Skin of body (tissue), 2 donors: ENCODE results near the gene RNF175. TPM values are rescaled to one million over a fixed set of nuclear protein-coding genes. Genes with fewer than 3 reads are reported as not detected.
"Not testable (repeated sequence)": the region's sequence is repeated elsewhere in the genome, so short reads cannot be mapped to it uniquely, and the experiment has no call there.

Experiments used
- DNase-seq: peaks from one replicate; lab custom pipeline; 2025; lab: John Stamatoyannopoulos, UW
- total RNA-seq: library from RNA; depleted of rRNA; stranded (reverse); fragments of >200 nt; gene quantifications from one replicate; pipeline ENCODE4 v1.2.3, GENCODE V29; 2014

The RNF175 gene
- total RNA-seq, 1 donor from 2014 or later, result 1.9 TPM

DNA sequence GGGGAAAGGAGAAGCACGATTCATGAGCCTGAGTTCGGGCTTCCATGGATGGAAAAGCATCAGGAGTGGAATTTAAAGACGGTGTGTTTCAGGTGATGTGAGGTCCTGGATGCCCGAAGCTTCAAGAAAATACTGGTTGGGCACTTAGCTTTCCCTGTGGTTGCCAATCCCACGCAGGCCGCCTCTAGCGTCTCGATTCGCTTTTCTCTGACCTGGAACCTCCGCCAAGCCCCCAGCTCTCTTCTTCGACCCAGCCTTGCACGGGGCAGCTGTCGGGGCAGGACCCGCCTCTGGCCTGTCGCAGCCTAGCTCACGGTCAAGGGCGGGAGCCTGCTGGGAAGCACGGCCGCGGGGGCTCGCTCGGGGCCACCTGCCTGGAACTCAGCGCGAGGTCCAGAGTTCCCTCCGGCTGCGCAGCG, 76.1 kb downstream of the RNF175 start:
- no peak for DNase-seq

DNA sequence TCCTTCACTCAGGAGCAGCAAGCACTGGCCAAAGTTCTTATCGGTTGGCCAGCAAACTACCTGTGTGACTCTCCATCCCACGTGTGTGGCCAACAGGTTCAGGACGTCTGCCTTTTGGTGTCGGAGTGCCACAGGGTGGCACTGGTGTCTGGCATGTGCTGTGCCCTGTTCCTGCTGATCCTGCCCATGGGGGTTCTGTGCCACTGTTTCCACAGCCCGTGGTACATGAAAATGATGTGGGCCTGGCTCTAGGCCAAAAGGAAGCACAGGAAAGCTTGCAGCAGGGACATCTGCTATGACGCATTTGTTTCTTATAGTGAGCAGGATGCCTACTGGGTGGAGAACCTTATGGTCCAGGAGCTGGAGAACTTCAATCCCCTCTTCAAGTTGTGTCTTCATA, 80.3 kb downstream of the RNF175 start:
- no peak for DNase-seq

DNA sequence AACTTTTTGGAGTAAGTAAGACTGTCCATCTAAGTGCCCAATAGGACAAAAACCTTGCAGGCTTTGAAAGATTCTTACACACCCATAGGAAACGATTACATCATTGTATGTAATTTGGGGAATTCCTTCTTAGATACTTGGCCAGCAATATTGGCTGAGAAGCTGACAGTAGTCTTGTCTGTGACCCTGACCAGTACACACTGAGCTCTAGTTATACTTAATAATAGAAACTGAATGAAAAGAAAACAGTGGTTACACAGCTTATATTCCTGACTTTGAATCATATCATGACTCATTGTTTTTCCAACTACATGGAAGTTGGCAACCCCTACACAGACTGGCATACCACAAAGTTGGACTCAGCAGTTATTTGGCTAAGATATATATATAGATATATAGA, 82.8 kb downstream of the RNF175 start:
- DNase-seq, result no peak

DNA sequence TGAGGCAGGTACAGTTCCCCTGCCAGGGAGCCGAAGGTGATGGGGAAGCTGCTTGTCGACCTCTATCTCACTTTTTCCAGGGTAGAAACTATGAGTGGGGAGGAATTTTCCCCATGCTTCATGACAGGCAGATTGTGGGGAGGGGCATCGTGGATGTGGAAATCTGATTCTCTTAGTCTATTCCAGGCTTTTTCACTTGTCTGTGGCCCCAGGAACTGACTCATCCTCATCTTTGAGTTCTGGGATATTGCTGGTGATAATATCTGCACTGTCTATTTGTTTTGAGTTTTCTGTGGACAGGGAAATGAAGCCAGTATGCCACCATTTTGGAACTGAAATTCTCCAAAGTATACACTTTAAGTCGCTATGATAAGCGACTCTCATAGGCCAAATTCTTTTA, 83.3 kb downstream of the RNF175 start:
- DNase-seq, result no peak

DNA sequence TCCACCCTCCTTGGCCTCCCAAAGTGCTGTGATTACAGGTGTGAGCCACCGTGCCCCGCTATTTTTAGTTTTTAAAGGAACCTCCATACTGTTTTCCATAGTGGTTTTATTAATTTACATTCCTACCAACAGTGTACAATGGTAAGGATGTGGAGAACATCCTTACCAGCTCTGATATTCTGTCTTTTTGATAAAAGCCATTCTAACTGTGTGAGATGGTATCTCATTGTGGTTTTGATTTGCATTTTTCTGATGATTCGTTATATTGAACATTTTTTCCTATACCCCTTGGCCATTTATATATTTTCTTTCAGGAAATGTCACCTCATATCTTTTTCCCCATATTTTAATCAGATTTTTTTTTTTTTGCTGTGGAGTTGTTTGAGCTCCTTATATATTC, 90.0 kb downstream of the RNF175 start:
- DNase-seq, result no peak

DNA sequence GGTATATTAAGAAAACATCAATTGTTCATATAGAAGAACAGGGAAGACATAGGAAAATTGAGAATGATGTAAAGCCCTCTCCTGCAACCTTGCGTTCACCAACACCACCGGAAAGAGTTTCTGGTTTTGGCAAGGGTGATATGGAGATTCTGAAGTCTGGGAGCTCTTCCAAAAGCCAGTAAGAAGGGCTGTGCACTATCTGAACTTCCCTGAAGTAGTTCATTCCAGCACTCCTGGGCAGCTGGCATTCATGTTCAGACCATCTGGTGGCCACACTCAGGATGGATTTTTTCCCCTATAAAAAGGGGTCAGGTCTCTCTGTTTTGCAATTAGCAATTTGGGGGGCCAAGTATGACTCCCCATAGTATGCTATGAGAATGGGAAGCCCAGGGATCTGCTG, 91.2 kb downstream of the RNF175 start:
- no peak for DNase-seq

DNA sequence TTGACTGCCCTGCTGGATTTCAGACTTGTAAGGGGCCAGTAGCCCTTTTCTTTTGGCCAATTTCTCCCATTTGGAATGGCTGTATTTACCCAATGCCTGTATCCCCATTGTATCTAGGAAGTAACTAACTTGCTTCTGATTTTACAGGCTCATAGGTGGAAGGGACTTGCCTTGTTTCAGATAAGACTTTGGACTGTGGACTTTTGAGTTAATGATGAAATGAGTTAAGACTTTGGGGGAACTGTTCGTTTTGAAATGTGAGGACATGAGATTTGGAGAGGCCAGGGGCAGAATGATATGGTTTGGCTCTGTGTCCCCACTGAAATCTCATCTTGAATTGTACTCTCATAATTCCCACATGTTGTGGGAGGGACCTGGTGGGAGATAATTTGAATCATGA, 93.3 kb downstream of the RNF175 start:
- not testable (repeated sequence) for DNase-seq

DNA sequence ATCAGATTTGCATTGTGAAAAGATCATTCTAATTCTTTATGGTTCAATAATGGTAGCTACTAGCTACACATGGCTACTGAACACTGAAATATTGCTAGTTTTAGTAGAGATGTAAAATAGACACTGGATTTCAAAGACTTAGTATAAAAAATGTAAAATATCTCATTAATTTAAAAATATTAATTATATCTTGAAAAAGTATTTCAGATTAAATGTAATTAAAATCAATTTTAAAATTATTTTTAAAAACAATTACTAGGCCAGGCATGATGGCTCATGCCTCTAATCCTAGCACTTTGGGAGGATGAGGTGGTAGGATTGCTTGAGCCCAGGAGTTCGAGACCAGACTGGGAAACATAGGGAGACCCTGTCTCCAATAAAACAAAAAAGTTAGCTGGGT, 96.2 kb downstream of the RNF175 start:
- no peak for DNase-seq

DNA sequence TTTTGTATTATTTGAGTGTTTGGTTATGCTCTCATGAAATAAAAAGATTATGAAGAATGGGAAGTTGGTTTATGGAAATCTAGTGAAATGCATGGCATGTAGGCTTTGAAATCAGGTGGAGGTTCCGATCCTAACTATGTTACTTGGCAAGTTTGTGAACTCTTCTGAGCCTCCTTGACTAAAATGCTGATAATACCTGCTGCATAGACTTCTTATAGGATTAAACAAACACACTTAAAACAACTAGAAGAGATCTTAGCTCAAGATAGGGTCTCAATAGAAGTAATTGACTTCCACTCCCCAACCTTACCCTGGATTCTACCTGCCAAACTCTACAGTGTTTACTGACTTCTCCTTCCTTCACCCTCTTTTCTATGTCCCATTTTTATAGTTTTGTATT, 97.9 kb downstream of the RNF175 start:
- no peak for DNase-seq

DNA sequence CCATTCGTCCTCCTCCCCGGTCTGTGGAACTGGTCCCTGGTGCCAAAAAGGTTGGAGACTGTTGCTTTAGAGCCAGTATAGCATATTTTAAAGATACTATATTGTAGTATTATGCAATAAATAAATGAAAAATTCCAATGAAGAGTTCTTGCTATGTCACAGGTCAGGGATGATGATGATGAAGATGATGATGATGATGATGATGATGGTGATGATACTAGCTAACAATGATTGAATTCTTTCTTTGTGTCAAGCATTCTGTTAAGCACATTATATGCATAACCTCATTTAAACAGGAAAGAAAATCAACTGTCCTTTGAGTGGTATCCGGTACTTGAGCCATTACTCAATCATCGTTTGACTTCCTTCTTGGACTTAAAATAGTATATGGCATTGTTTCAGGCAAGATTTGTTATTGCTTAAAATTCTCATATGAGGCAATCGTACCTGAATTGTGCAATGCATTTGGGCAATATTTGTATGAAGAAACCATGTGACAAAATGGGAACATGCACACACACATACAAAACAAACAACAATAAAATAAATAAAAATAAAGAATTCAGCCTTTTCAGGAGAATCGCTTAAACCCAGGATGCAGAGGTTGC, 98.5 kb downstream of the RNF175 start:
- DNase-seq, result peak; percentile 33

Other genes with a start within 250 kb of the RNF175 start
- gene TLR2, start 75.7 kb downstream of the RNF175 start, total RNA-seq, result 10.2 TPM
- 94.7 TPM for gene SFRP2, start 29.1 kb upstream of the RNF175 start, total RNA-seq